Dermis microvascular lymphatic vessel endothelial cell (primary cell): Measurements from ENCODE around the gene GABRB3. TPM values are rescaled to one million over a fixed set of nuclear protein-coding genes. Genes with fewer than 3 reads are reported as not detected.

Experiments
- DNase-seq, 2 donors: peaks; one replicate each; pipeline versions ENCODE4 v3.0.0 to v3.0.0-alpha.2; 2010; ENCODE audit warnings: low read depth in 2 of 2
- total RNA-seq: library from RNA; depleted of rRNA; stranded (reverse); fragments of >200 nt; gene quantifications from 2 replicates; pipeline ENCODE4 v1.2.1, GENCODE V29; 2014

The GABRB3 gene
- total RNA-seq, 1 donor from 2014 or later, result 0.13 TPM

DNA sequence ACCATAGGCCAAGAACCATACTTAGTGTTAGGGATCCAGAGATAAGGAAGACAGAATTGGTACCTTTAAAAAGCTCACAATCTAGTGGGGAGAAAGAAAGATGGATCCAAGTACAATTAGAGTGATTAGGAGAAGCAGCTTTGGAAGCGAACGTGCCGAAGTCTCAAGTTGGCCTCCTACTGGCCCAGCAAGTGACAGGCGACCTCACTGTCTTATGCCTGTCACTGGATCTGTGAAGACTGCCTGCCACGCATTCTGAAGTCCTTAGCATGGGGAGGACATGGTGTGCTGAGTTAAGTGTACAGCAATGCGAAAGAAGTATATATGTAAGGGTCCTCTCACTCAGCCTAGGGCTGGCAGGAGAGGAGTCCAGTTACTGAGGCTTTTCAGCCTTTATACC is 141.0 kb downstream of the GABRB3 start:
- no peak for DNase-seq

DNA sequence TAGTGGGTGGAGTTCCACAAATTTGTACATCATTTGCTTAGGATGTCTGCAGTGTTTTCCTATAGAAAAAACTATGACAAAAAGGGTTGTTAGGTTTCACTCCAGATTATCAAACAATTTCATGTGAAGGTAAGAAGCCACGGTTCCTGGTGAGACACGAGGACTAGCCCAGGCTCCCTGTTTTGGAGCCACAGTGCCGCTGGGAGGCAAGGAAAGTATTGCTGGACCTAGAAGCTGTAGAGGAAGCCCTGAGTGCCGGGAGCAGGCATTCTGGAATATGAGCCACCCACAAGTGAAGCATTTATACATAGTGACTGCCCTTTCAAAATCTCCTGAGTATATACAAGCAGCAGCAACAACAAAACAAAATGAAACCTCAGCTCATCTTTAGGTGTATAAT is 142.0 kb downstream of the GABRB3 start:
- DNase-seq, result no peak

DNA sequence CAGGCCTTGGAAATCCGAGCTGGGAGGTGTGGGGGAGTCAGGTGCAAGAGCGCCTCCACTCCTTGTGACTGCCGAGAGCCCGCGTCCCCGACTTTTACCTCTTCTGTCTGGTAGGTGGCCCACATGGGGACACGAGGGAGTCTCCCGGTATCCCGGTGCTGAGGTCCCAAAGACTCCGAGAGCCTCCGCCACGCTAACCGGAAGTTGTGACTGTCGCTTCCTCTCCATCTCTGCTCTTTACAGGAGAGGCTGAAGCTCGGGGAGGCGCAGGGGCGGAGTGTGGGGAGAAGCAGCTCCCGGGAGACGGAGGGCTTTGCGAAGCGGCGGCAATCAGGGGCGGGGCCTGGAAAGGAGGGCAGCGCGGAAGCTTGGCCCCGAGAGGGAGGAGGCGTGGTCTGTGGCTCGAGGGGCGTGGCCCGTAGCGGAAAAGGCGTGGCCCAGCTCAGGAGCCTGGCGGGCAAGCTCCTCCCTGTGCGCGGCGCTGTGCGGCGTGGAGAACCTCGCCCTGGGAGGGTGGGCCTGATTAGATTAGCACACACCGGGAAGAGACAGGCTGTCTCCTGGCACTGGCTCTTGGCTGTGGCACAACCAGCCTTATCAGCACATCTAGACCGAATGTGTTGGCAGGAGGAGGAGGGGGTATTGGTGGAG is 143.9 kb downstream of the GABRB3 start:
- DNase-seq, result no peak

DNA sequence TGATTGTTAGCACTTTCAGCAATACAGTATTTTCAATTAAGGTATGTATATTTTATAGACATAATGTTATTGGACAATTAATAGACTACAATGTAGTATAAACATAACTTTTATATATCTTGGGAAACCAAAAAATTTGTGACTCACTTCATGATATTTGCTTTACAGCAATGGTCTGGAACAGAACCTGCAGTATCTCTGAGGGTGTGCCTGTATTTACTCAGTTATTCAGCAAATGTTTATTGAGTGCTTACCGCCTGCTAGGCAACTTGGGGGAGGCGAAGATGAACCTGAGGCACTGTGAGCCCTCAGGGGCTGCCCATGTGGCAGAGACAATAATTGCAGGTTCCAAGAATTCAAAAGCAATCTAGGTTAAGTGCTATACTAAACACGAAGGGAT is 144.8 kb downstream of the GABRB3 start:
- no peak for DNase-seq

DNA sequence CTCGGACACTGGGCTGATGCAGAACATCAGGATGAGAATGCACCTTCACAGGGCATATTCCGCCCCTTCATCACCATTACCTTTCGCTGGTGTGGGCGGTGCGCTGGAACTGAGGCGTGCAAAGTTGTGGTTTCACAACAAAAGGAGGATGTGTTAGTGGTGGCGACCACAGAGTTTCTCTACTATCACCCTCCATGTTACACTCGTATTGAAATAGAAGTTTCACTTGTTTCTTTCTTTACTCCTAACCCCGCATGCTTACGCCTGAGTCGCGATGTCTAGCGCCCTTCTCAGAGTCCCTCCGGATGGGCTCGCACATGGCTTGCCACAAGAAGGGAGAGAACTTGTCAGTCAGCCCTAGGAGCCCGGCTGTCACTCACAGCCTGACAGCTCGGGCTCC is 148.7 kb downstream of the GABRB3 start:
- DNase-seq, result no peak

DNA sequence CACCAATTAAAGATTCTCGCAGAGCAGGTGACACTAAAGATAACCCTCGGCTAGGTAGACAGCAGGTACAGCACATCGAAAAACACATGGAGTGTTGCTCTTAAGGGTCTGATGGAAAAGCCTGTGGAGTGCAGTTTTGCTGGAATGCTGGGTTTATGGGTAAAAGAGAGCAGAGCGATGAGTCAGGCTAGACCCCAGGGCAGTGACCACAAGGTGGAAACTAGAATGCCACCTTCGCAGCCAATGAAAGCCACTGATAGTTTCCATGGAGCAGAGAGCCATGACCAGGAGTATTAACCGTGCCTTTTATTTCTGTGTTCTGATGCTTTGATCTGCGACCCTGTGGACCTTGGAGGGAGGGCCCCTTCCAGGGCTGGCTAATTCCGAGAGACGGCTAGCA is 149.8 kb downstream of the GABRB3 start:
- no peak for DNase-seq

DNA sequence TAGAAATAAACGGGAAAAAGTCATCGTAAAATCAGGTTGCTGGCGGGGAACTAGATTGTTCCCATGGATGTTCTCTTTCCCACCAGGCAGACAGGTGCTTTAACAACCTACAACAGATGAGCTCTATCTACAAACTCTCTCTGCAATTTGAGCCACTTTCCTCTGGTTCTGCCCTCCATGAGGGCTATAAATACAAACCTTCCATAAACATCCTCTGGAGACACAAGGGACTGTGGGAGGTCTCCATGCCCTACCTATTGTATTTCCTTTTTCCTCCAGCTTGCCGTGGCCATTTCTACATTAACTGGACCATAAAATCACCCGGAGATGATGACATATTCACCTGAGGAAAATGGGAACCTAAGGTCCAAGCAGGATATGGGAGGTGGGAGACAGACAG is 151.1 kb downstream of the GABRB3 start:
- DNase-seq, result no peak

DNA sequence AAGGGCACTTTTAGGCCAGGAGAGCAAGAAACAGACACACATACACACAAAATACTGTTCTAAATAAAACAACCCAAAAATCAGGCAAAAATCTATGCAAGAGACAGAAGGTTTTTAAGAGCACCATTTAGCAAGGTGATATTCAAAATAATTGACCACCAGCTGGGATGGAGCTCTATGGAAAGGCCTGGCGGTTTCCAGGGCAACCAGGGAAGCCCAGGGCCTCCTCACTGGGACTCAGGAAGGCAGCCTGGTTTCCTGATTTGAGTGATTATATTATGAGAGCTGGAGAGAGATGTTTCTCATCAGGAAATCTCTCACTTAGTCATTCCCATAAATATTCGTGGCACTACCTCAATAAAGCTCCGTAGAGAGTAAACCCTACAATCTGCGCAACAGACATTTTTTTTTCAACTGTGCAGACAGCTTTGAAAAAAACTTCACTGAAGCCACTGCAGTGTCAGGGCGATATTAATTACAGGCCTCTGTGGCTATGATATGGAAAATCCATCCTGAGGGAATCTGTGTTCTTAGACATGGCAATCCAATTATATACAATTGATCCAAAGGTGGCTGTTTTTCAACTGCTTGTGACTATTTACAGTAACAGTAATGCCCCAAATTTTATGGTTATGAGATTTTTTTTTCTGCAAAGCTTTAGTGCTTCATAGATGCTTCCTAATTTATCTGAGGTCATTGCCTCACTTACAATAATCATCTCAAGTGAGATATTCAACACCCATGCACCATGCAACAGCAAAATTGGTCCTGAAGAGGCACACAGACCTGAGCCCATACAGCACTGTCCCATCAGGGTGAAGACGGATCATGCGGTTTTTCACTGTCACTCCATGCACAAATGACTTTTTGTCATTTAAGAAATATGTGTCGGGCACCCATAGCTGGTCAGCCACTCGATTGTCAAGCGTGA is 152.1 kb downstream of the GABRB3 start:
- no peak for DNase-seq

DNA sequence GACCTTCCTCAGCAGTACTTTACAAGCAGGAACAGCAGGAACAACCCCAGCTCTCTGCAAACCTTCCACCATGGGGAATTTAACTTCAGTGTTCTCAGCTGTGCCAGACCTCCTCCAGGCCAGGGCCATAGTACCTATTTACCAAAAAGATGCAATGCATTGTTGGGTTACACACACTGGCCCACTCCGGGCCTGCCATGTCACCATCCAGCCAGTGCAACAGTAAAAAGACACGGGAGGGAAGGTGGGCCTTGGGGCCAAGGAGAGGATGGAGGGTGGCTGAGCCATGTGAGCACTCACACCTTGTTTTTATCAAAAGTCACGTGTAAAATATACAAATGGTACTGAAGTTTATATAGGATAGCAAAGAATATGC is 157.0 kb downstream of the GABRB3 start:
- DNase-seq, result no peak

DNA sequence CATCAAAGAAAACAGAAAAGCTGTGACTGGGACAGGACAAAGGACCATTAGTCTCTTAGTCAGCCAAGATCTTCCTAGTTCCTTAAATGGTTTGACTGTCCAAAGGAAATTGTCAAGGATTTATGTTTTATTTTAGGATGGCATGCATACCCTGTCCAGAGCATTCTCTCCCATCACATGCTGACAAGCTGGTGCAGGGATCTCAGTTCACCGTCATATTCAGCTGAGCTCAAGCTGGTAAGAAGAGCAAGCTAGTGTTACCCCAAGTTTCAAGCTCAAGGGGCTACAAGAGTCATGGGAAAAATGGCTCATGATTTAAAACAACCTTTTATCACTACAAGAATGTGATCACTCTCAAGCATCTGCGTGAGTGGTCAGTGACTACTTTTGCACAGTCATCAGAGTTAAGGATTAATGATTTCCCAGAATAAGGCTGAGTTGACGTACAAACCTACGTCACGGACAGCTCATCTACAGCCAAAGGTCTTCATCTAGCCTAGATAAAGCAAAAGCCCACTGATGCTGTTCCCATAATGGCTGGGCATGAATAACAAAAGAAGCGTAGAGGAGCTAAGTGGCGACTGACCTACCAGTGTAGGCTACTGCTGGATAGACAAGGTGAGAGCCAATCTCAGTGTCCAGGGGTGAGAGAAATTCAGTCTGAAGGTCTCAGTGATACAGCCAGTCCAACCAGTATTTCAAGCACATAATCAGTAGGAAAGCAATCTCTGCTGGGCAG is 157.5 kb downstream of the GABRB3 start:
- DNase-seq, result no peak

DNA sequence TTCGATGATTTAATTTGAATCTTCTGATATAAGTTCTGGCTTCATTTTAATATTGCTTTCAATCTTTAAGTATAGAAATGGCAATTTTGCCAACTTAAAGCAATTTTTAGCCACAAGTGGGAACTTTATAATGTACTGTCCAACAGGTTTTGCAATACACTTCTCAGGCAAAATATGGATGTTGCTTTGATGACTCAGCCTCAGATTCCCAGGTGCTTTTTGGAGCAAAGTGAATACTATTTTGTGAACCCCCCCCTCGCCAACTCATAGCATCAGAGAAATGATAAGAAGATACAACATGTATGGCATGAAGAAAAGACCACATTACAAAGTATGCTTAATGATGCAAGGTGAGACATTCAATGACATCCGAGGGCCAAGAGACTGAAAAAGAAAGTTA is 158.1 kb downstream of the GABRB3 start:
- no peak for DNase-seq

DNA sequence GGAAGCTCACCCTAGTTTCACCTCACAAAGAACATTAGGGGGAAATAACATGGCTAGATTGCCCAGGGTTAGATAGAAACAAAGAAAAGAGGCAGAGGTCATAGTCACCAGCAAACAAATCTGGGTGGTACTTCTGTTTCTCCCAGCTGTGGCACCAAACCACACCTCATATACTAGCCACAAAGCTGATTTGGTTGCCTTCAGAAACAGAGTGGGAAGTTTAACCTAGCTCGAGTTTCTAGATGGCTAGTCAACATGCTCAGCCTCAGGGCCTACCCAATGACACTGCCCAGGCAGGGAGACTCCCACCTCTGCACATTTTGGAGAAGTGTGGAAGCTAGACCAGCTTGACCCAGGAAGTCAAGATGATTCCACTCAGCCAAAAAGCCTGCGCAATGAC is 174.2 kb downstream of the GABRB3 start:
- DNase-seq, result no peak

DNA sequence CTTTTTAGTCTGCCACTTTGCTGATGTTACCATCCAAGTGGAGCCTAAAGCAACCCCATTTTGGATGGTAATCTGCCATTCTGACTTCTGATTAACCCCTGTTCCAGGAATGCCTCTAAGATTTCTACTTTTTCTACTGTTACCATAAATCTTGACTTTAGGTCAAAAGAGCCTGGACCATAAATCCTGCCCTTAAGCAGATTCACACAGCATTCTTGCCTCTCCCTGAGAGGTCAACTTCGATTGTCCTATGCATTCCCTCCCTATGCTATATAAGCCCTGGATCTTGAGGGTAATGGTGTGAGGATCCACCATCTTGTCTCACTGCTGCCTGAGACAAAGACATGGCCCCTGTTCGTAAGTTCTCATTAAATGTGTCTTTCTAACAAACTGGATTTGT is 177.3 kb downstream of the GABRB3 start:
- DNase-seq, result no peak

DNA sequence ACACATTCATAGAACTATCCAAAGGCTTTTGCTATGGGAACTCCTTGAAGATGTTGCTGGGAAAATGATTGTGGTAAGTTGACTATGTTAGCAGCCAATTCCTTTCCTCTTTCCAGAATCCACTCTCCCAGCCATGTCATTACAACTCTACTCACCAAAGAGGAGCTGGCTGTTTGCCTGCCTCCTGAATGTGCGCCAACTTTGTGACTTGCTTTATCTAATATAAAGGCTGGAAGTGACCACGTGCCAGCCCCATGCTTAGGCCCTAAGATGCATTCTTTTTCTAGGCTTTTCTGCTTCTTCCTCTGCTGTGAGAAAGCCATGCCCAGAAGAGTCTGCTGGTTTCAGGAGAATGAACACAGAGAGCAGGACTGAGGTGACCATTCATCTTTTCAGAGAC is 182.2 kb downstream of the GABRB3 start:
- no peak for DNase-seq

DNA sequence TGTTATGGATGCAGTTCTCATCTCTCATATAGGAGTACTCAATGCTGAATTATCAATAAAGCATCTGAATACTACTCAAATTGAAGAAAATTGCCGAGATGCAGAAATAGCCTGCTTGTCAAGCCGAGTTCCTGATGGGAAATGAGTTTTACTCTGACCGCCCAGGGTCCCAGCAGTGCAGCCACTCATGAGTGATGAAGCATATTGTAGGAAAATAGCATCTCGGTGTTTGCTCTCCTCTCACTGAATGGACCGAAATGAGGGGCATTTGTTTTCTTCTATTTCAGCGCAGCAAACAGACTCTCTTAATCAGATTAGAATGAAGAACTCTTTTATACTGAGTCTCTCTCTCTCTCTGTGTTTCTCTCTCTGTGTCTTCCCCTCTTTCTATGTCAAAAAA is 190.0 kb downstream of the GABRB3 start:
- DNase-seq, result no peak

DNA sequence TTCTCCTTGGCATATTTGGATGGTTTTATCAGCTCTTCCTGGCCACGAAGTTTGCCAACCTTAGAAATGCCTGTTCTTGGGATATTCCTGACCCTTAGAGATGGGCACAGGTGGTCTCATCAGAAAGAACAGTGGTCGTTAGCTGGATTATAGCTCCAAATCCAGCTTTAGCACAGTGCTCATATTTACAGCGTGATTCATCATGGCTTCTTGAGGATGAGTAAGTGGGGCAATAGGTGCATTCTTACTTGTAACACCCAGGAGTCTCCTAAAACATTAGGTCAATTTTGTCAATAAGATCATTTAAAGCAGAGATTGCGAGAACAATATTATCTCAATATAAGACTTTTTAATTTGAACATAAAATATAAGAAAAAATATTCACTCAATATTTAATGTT is 191.9 kb downstream of the GABRB3 start:
- DNase-seq, result no peak

DNA sequence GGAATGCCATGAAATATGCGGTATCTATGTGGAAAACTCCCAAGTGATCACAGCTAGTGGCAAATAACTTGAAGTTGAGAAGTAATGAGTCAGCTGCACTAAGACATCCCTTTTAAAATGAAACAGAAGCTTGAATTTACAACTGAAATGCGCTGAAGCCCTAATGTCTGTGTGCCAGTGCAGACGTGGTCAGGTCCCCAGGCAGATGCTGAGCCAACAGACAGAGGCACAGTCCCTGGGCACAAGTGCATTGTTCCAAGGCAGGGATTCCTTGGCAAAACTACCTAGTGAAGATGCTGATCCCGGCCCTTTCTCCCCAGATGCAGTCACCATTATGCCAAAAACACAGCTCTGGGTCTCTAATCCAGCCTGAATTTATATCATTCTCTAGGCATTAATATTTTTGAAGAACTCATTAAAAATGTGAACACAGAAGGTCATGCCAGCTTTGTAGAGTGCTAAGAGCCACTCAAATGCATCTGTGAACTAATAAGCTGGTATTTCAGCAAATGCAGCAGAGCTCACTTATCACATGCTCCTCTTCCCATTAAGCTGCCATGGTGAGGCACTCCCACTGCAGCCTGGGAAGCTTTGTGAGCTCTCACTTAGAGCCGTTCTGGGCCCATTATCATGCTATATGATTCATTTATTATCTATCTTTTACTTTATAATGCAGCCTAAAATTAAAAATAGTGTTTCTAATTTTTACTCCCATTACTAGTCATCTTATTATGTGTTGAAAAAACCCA is 200.1 kb downstream of the GABRB3 start:
- DNase-seq, result no peak

DNA sequence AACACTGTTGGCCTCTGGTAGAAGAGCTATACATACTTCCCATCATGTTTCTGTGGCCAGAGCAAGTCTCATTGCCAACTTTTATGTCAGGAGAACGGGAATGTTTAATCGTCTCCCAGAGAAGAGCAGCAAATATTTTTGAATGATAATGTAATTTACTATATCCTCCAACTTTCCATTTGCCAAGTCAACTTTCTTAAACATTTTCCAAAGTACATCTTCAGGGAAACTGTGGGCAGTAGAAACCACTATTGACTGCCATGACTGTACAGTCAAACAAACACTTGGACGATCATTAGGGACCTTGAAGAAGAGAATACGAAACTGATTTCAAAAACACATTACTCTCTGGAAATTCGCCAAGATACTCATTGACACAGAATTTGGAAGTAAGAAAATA is 201.5 kb downstream of the GABRB3 start:
- DNase-seq, result no peak

DNA sequence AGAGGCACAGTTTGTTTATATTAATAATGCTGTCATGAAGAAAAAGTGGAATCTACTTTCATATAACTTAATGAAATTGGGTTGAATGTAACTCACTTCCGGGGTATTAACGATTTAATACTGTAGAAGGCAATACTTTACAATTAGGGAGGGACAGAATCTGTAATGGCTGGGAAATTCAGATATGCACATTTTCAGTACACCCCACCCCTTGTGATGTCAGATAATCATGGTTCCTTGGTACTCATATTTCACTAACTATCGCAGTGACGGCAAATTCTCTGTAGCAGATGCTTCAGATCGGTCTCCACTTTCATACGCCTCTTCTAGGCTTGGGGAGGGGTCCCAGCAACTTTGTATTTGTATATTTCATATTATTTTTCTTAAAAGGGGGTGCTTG is 207.3 kb downstream of the GABRB3 start:
- no peak for DNase-seq

DNA sequence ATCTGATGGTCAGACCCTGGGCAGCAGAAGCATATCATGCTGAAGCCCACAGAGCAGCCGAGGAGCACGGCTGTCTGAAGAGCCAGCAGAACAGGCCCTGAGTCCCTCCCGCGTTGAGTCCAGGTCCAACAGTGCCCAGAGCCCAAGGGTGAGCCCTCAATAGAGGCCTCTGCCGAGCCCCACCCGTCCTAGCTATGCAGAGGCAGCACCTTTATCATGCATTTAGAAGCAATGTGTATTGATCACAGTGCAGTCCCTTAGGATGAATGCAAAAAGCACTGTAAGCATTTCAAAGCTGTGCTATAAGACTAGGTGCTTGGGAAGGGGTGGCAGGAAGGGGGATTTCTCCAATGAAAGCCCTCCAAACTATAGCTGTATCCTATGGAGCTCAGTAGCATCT is 208.5 kb downstream of the GABRB3 start:
- DNase-seq, result no peak

DNA sequence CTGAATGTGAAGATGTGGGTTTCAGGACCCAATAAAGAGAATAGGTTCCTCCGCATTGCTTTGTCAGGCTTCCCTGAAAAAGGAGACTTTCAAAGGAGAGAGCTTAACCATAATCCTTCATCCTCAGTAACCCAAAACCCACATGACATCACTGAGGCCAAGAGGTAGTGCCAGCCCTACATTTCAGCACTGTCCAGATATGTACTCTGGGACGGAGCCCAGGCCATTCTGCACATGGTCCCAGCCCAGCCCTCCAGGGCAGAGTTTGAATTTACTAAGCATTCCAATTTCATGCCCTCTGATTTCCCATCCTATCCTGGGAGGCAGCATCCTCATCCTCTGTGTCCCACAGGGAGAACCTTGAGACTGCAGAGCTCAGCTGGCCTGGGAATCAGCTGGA is 210.5 kb downstream of the GABRB3 start:
- no peak for DNase-seq

DNA sequence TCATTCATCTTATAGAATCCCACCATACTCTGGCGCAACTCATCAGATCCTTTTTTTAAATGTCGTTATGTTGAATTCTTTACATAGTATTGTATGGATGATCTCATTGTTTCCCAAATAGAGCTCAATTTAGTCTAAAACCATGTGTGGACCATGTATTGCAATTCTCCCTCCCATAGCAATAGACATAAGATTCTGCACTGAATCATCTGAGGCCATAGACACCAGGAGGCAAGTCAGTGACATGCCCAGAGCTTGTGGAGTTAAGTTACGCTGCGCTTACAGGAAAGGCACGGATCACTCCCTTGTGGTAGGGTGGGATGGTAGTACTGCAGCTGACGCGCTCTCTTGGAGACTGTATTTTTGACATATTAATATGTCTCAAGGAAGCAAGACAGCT is 211.0 kb downstream of the GABRB3 start:
- DNase-seq, result no peak
